ENCODE data around the gene RTKN.

DNA sequence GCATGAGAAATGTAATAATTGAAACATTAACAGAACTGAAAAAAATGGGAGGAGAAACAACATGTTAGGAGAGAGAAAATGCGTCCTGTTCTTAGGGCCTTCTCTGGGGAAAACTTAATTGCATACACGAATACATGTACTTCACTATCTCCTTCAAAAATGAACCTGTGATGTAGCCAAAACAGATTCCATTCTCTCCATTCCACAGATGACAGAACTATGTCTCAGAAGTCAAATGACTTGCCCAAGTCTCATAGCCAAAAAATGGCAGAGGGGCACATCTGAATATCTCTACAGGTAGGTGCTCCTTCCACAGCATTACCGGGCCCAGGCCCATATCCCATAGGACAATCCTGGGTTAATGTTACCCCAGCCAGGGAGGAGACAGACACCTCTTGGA, 57.7 kb downstream of the RTKN start:
- TF ChIP-seq, protein P1, sequence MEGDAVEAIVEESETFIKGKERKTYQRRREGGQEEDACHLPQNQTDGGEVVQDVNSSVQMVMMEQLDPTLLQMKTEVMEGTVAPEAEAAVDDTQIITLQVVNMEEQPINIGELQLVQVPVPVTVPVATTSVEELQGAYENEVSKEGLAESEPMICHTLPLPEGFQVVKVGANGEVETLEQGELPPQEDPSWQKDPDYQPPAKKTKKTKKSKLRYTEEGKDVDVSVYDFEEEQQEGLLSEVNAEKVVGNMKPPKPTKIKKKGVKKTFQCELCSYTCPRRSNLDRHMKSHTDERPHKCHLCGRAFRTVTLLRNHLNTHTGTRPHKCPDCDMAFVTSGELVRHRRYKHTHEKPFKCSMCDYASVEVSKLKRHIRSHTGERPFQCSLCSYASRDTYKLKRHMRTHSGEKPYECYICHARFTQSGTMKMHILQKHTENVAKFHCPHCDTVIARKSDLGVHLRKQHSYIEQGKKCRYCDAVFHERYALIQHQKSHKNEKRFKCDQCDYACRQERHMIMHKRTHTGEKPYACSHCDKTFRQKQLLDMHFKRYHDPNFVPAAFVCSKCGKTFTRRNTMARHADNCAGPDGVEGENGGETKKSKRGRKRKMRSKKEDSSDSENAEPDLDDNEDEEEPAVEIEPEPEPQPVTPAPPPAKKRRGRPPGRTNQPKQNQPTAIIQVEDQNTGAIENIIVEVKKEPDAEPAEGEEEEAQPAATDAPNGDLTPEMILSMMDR (conservative IDR thresholded peaks at IDR 0.05; ENCODE audit: low read length): no peak
- TF ChIP-seq EZH2phosphoT487 (IDR thresholded peaks at IDR 0.05; ENCODE audit: borderline replicate concordance): no peak

Measured in Loucy (cell line).